ENCODE data around the gene OR10G2.

DNA sequence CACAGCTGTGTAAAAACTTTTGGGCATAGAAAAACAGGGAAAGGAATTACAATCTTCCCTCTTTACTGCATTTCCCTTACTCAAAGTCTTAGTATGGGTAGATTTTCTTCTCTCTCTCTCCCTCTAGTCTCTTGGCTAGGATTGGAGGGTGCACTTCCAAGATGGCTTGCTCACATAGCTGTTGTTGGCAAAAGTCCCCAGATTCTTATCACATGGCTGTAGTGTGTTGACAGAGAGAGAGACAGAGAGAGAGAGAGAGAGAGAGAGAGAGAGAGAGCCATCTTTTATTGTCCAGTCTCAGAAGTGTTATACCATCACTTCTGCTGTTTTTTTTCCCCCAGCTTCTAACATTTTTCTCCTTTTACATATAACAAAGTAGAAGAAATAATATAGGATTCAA, 12.6 kb upstream of the OR10G2 start:
- no peak for TF ChIP-seq GATA3 (IDR thresholded peaks at IDR 0.05; ENCODE audit: low read depth, low read length)
- TF ChIP-seq GATA2 (IDR thresholded peaks at IDR 0.05; ENCODE audit: low read depth, low read length): no peak

Measured in SH-SY5Y (cell line).